ENCODE results near the gene AP2A1.

- TF ChIP-seq, protein P1, sequence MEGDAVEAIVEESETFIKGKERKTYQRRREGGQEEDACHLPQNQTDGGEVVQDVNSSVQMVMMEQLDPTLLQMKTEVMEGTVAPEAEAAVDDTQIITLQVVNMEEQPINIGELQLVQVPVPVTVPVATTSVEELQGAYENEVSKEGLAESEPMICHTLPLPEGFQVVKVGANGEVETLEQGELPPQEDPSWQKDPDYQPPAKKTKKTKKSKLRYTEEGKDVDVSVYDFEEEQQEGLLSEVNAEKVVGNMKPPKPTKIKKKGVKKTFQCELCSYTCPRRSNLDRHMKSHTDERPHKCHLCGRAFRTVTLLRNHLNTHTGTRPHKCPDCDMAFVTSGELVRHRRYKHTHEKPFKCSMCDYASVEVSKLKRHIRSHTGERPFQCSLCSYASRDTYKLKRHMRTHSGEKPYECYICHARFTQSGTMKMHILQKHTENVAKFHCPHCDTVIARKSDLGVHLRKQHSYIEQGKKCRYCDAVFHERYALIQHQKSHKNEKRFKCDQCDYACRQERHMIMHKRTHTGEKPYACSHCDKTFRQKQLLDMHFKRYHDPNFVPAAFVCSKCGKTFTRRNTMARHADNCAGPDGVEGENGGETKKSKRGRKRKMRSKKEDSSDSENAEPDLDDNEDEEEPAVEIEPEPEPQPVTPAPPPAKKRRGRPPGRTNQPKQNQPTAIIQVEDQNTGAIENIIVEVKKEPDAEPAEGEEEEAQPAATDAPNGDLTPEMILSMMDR (IDR thresholded peaks at IDR 0.05; ENCODE audit: insufficient read depth, low read length, poor library complexity, severe bottlenecking) = no peak
- TF ChIP-seq EZH2phosphoT487 (conservative IDR thresholded peaks at IDR 0.05; ENCODE audit: low read length) = no peak
Observed at GRCh38 chr19:49771674-49772139, 4.9 kb downstream of the AP2A1 start.

All from SU-DHL-6 (cell line).